NCI-H146 treated with DMSO at 0.1 percent for 48 hours (cell line): ENCODE measurements around the gene ISOC1.
A peak's percentile ranks its signal among the peaks of the same experiment; 100 is the strongest.

ENCODE experiments used
- DNase-seq: peaks from one replicate; lab custom pipeline; 2025; ENCODE audit not compliant: unreplicated experiment; lab: John Stamatoyannopoulos, UW

Gene ISOC1

GRCh38 chr5:129094087-129094923 lies at the start of gene ISOC1:
ISOC1 (plus strand) TSS chr5:129094749; CDS start chr5:129094767, 18 bp downstream.
- DNase-seq: peak; percentile 67

- DNase-seq: no peak
These were observed 48.4 kb upstream of the ISOC1 start for GRCh38 chr5:129046151-129046550.

GRCh38 chr5:129048509-129048908 lies 46.0 kb upstream of the ISOC1 start:
- no peak for DNase-seq

- no peak for DNase-seq
These were observed 45.3 kb upstream of the ISOC1 start for GRCh38 chr5:129049126-129049799.

GRCh38 chr5:129051283-129051682 lies 43.3 kb upstream of the ISOC1 start:
- DNase-seq: no peak

- DNase-seq: no peak
These were observed 41.1 kb upstream of the ISOC1 start for GRCh38 chr5:129053438-129053837.

GRCh38 chr5:129057329-129057728 lies 37.2 kb upstream of the ISOC1 start:
- no peak for DNase-seq

- DNase-seq: no peak
These were observed 32.7 kb upstream of the ISOC1 start for GRCh38 chr5:129061849-129062248.

- DNase-seq: no peak
These were observed 31.0 kb upstream of the ISOC1 start for GRCh38 chr5:129063483-129064113.

GRCh38 chr5:129065721-129066120 lies 28.8 kb upstream of the ISOC1 start:
- DNase-seq: no peak

GRCh38 chr5:129067745-129068144 lies 26.8 kb upstream of the ISOC1 start:
- DNase-seq: no peak

- DNase-seq: no peak
These were observed 25.3 kb upstream of the ISOC1 start for GRCh38 chr5:129069292-129069691.

- no peak for DNase-seq
These were observed 21.4 kb upstream of the ISOC1 start for GRCh38 chr5:129073111-129073510.

- DNase-seq: no peak
These were observed 19.6 kb upstream of the ISOC1 start for GRCh38 chr5:129074903-129075302.

- DNase-seq: no peak
These were observed 17.0 kb upstream of the ISOC1 start for GRCh38 chr5:129077433-129078075.

- DNase-seq: no peak
These were observed 16.3 kb upstream of the ISOC1 start for GRCh38 chr5:129078247-129078646.

- DNase-seq: no peak
These were observed 15.9 kb upstream of the ISOC1 start for GRCh38 chr5:129078660-129079059.

- no peak for DNase-seq
These were observed 15.1 kb upstream of the ISOC1 start for GRCh38 chr5:129079496-129079895.

- DNase-seq: no peak
These were observed 13.8 kb upstream of the ISOC1 start for GRCh38 chr5:129080766-129081165.

- no peak for DNase-seq
These were observed 12.1 kb upstream of the ISOC1 start for GRCh38 chr5:129082225-129083136.
